ENCODE results near the gene SH3BGRL.

DNA sequence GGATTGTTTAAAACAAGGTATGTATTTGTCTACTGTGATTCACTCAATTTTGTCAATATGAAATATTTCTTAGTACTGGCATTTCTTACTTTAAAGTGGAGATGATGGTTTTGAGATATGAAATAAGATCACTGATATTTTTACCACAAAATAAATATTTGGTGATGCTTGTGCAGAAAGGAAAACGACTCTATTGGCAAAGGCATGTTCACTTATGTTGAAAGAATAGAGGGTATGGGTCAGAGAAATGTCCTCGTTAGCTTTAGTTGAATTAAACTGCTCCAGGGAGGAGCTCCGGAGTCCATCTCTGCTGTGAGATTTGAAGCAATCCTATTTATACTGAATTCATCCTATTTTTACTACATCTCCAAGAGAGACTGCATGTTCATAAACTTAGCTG, 84.2 kb downstream of the SH3BGRL start:
- TF ChIP-seq EED (IDR thresholded peaks at IDR 0.05; ENCODE audit: low read depth): no peak
- TF ChIP-seq NFYA (IDR thresholded peaks at IDR 0.05; ENCODE audit: borderline replicate concordance, low read depth, low read length): no peak
- no peak for TF ChIP-seq EP300 (IDR thresholded peaks at IDR 0.05; ENCODE audit: borderline replicate concordance in 1 of 2, control insufficient read depth in 1 of 2, low read depth in 2 of 2, low read length in 2 of 2)
- no peak for TF ChIP-seq CBFB (IDR thresholded peaks at IDR 0.05; ENCODE audit: low read depth)
- TF ChIP-seq, protein P1, sequence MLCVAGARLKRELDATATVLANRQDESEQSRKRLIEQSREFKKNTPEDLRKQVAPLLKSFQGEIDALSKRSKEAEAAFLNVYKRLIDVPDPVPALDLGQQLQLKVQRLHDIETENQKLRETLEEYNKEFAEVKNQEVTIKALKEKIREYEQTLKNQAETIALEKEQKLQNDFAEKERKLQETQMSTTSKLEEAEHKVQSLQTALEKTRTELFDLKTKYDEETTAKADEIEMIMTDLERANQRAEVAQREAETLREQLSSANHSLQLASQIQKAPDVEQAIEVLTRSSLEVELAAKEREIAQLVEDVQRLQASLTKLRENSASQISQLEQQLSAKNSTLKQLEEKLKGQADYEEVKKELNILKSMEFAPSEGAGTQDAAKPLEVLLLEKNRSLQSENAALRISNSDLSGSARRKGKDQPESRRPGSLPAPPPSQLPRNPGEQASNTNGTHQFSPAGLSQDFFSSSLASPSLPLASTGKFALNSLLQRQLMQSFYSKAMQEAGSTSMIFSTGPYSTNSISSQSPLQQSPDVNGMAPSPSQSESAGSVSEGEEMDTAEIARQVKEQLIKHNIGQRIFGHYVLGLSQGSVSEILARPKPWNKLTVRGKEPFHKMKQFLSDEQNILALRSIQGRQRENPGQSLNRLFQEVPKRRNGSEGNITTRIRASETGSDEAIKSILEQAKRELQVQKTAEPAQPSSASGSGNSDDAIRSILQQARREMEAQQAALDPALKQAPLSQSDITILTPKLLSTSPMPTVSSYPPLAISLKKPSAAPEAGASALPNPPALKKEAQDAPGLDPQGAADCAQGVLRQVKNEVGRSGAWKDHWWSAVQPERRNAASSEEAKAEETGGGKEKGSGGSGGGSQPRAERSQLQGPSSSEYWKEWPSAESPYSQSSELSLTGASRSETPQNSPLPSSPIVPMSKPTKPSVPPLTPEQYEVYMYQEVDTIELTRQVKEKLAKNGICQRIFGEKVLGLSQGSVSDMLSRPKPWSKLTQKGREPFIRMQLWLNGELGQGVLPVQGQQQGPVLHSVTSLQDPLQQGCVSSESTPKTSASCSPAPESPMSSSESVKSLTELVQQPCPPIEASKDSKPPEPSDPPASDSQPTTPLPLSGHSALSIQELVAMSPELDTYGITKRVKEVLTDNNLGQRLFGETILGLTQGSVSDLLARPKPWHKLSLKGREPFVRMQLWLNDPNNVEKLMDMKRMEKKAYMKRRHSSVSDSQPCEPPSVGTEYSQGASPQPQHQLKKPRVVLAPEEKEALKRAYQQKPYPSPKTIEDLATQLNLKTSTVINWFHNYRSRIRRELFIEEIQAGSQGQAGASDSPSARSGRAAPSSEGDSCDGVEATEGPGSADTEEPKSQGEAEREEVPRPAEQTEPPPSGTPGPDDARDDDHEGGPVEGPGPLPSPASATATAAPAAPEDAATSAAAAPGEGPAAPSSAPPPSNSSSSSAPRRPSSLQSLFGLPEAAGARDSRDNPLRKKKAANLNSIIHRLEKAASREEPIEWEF (IDR thresholded peaks at IDR 0.05; ENCODE audit: insufficient replicate concordance, low read depth, low read length): no peak
